Lower lobe of right lung (tissue), 2 donors: Measurements from ENCODE around the gene GPD2. TPM values are rescaled to one million over a fixed set of nuclear protein-coding genes. Genes with fewer than 3 reads are reported as not detected.

Experiments used
- ATAC-seq, 2 donors: fragments of 200-7000 bp; cut with Tn5 transposase; one replicate each; pipeline ENCODE4 v1.9.1; 2020 to 2022; ENCODE audit warnings: mild to moderate bottlenecking in 2 of 2, moderate library complexity in 2 of 2
- DNase-seq: peaks from one replicate; pipeline ENCODE4 v3.0.0-alpha.2; 2020
- H3K27ac ChIP-seq: fragments of 200-600 bp; one replicate; pipeline ENCODE4 v1.8.0; 2022
- H3K27me3 ChIP-seq: fragments of 200-600 bp; one replicate; pipeline ENCODE4 v1.8.0; 2022; ENCODE audit warnings: low read depth
- H3K36me3 ChIP-seq: fragments of 200-600 bp; one replicate; pipeline ENCODE4 v1.8.0; 2022; ENCODE audit warnings: mild to moderate bottlenecking
- H3K4me1 ChIP-seq: fragments of 200-600 bp; one replicate; pipeline ENCODE4 v1.8.0; 2022
- H3K4me3 ChIP-seq: fragments of 200-600 bp; one replicate; pipeline ENCODE4 v1.8.0; 2022; ENCODE audit warnings: mild to moderate bottlenecking
- H3K9me3 ChIP-seq: fragments of 200-600 bp; one replicate; pipeline ENCODE4 v1.8.0; 2022
- intact Hi-C: fragments of 100-400 bp; cut with DNase I; formaldehyde crosslinking; loops from one replicate; pipeline ENCODE4 v1.11.0; 2022
- total RNA-seq: library from RNA; stranded (reverse); fragmentation: NEBNext Ultra II Directional; extraction: Animal tissue kit (Norgen Biotek cat#: 25700); gene quantifications from one replicate; pipeline ENCODE4 v1.2.1, GENCODE V29; 2021
- TF ChIP-seq, protein P1 (sequence below): fragments of 200-600 bp; IDR thresholded peaks from one replicate; pipeline ENCODE4 v1.8.0; 2022; ENCODE audit warnings: antibody characterized with exemption, mild to moderate bottlenecking
- donor health status: DM: no; HTN: yes; CAD: no; lungs with severe emphysema.

Gene GPD2
- total RNA-seq, 1 donor from 2014 or later: 50.4 TPM

DNA sequence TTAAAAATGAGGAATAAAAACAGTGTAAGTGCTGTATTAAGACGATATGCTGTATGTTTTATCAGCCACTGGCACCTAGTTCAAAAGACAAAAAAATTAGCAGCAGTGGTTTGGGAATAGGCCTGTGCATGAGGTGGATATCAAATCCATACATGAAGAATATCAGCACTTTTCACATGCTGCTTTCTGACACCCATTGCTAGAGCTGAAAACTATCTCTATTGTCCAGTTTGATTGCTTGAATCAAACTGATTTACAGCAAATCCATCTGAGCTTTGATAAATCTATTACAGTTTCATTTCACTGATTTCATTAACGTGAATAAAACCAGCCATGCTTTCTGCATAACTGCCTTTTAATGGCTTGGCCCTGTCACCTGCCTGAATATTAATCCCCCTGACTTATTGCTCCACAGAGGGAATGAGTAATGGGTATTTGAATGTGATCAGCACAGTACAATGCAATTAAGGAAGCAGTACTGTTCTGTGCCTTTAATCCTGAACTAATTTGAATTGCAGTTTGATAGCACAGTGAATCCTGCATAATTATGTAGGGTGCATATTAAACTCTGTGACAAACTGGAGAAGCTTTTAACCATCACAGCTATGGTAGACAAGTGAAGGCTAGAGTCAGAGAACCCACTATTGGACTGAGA, 154.0 kb downstream of the GPD2 start:
- Histone ChIP-seq H3K36me3 (no peaks in the 10 kb centered on the region), H3K4me3 (no peak overlapping the region), H3K4me1 (no peaks in the 10 kb centered on the region), H3K27me3 (no peaks in the 10 kb centered on the region), H3K27ac (no peak overlapping the region), H3K9me3 (no peaks in the 10 kb centered on the region)
- intact Hi-C loops: no loop called here
- no peak for DNase-seq
- ATAC-seq: no peak
- TF ChIP-seq, protein P1, sequence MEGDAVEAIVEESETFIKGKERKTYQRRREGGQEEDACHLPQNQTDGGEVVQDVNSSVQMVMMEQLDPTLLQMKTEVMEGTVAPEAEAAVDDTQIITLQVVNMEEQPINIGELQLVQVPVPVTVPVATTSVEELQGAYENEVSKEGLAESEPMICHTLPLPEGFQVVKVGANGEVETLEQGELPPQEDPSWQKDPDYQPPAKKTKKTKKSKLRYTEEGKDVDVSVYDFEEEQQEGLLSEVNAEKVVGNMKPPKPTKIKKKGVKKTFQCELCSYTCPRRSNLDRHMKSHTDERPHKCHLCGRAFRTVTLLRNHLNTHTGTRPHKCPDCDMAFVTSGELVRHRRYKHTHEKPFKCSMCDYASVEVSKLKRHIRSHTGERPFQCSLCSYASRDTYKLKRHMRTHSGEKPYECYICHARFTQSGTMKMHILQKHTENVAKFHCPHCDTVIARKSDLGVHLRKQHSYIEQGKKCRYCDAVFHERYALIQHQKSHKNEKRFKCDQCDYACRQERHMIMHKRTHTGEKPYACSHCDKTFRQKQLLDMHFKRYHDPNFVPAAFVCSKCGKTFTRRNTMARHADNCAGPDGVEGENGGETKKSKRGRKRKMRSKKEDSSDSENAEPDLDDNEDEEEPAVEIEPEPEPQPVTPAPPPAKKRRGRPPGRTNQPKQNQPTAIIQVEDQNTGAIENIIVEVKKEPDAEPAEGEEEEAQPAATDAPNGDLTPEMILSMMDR: no peak

DNA sequence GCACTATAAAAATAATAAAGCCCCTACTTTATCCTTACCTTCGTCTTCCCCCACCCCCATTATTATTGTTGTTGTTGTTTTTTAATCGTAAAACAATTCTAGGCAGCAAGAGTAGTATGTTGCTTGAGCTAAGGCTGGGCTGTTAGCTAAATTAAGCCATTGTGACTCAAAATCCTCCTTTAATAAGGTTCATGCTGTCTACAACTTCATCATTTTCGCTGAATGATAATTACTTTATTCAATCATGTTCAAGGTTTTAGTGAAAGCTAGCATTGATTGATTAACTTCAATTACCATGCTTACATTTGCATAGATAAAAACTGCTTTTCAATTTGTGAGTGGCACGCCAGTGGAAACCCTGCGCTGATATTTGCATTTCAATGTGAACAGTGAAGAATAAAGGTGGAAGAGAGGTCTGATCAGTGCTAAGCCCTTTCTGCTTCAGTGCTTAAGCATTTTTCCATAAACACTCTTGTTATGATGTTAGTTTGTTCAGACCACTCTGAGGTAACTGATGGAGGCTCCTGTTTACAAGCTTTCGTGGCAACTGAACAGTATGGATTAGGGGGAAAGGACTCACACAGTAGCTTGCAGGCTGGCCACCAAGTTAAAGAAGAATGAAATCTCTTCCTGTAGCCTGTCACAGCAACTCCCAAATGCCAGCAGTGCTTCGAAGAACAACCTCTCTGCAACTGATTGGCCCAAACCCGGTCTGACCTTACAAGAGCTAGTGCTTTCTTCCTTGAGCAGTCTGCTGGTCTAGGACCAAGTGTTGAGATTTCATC, 156.8 kb downstream of the GPD2 start:
- H3K4me1 ChIP-seq: no peaks in the 10 kb centered on the region
- H3K27me3 ChIP-seq: no peaks in the 10 kb centered on the region
- intact Hi-C loops: no loop called here
- no peaks in the 10 kb centered on the region for H3K9me3 ChIP-seq
- ATAC-seq (no peak), DNase-seq (no peak)
- TF ChIP-seq, protein P1: no peak
- H3K36me3 ChIP-seq: no peaks in the 10 kb centered on the region
- no peak overlapping the region for H3K27ac ChIP-seq
- no peak overlapping the region for H3K4me3 ChIP-seq

DNA sequence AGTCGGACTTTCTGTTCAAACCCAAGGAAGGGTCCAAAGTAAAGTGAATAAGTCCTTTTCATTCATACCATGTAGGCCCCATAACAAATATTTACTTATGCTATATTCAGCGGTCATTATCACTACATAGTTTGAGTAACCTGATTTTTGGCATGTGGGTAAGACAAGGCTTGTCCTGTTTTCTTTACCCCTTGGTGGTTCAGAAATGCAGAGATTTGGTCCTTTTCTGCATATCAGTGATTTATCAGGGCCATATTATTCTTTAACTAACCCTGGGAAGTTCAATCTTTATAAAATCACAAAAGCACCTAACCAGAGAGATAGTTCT, 157.4 kb downstream of the GPD2 start:
- Histone ChIP-seq H3K4me1 (no peaks in the 10 kb centered on the region), H3K27ac (no peak overlapping the region), H3K9me3 (no peaks in the 10 kb centered on the region), H3K36me3 (no peaks in the 10 kb centered on the region), H3K27me3 (no peaks in the 10 kb centered on the region), H3K4me3 (no peak overlapping the region)
- ATAC-seq (no peak), DNase-seq (no peak)
- TF ChIP-seq, protein P1: no peak
- intact Hi-C loops: no loop called here

DNA sequence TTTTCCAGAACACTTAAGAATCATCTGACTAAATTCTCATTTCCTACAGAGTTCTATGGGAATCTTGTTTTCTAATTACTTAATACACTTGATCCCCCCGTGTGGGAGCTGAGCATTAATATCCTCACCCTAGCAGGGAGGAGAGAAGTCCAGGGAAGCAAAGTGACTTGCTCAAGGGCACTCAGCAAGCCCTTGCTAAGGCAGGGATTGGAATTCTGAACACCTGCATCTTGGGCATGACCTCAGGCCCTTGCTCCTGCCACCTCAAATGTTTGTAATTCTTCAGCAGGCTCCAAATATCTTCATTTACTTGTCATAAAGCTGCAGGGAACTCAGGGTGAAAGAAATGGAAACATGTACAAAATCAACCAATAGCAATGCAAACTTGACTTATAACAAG, 162.4 kb downstream of the GPD2 start:
- intact Hi-C loops: no loop called here
- no peak overlapping the region for H3K4me3 ChIP-seq
- TF ChIP-seq, protein P1: no peak

DNA sequence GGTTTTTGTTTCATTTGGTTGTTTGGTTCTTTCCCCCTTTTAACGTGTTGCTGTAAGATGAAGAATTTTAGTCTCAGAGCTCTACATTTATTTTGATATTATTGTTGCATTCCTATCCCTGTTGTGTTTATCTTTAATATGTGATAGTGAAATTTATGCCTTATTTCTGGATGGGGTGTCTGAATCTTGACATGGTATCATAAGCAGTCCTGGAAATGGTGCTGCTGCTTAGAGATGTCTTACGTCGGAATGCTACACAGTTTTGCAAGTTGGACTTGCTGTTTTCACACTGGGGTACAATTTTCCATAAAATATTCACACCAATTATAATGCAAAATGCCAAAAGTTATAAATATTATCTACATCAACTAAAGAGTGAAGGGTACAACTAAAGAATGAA, 164.0 kb downstream of the GPD2 start:
- intact Hi-C loops: no loop called here

More for the DNA sequence above, 162.4 kb downstream of the GPD2 start:
- Histone ChIP-seq H3K36me3 (no peaks in the 10 kb centered on the region), H3K9me3 (no peaks in the 10 kb centered on the region), H3K4me1 (no peaks in the 10 kb centered on the region), H3K27ac (no peak overlapping the region), H3K27me3 (no peaks in the 10 kb centered on the region)
- DNase-seq: no peak
- peak; percentile 34 to 58 for ATAC-seq

More for the DNA sequence above, 164.0 kb downstream of the GPD2 start:
- Histone ChIP-seq H3K4me1 (no peaks in the 10 kb centered on the region), H3K36me3 (no peaks in the 10 kb centered on the region), H3K9me3 (no peaks in the 10 kb centered on the region), H3K4me3 (no peak overlapping the region), H3K27me3 (no peaks in the 10 kb centered on the region), H3K27ac (no peak overlapping the region)
- TF ChIP-seq, protein P1: no peak
- DNase-seq (no peak), ATAC-seq (no peak)
